SK-N-SH treated with all-trans-retinoic acid at 6 μM for 48 hours (cell line): Measurements from ENCODE around the gene EVC.

Experiments used
- ATAC-seq: fragments of 200-7000 bp; cut with Tn5 transposase; 3 replicates; pipeline ENCODE4 v1.9.1; 2020; ENCODE audit warnings: mild to moderate bottlenecking, moderate library complexity
- ARNTL ChIP-seq: fragments of 450-650 bp; formaldehyde crosslinking; IDR thresholded peaks from 2 replicates; pipeline ENCODE4 v1.5.0; 2020; ENCODE audit warnings: low read depth, mild to moderate bottlenecking, moderate library complexity, borderline replicate concordance
- BACH2 ChIP-seq: fragments of 250-450 bp; sonication (Bioruptor Pico); IDR thresholded peaks from 2 replicates; pipeline ENCODE4 v1.9.0; 2021; ENCODE audit warnings: mild to moderate bottlenecking, borderline replicate concordance
- CREB5 ChIP-seq: fragments of 250-450 bp; sonication (Bioruptor Pico); IDR thresholded peaks from 2 replicates; pipeline ENCODE4 v1.5.1; 2020; ENCODE audit warnings: low read depth, mild to moderate bottlenecking, moderate library complexity
- CSDC2 ChIP-seq: fragments of 250-450 bp; sonication (Bioruptor Pico); IDR thresholded peaks from 2 replicates; pipeline ENCODE4 v1.5.0; 2020; ENCODE audit warnings: mild to moderate bottlenecking, moderate library complexity
- CSRNP3 ChIP-seq: fragments of 250-450 bp; sonication (Bioruptor Pico); IDR thresholded peaks from 2 replicates; pipeline ENCODE4 v1.5.1; 2021; ENCODE audit warnings: mild to moderate bottlenecking, moderate library complexity
- GLIS3 ChIP-seq: fragments of 250-450 bp; sonication (Bioruptor Pico); IDR thresholded peaks from 2 replicates; pipeline ENCODE4 v1.5.0; 2020; ENCODE audit warnings: mild to moderate bottlenecking, moderate library complexity
- ISL1 ChIP-seq: fragments of 250-450 bp; sonication (Bioruptor Pico); IDR thresholded peaks from 2 replicates; pipeline ENCODE4 v2.1.2; 2022; ENCODE audit warnings: mild to moderate bottlenecking, moderate library complexity
- OSR1 ChIP-seq: fragments of 250-450 bp; sonication (Bioruptor Pico); IDR thresholded peaks from 2 replicates; pipeline ENCODE4 v1.8.0; 2022; ENCODE audit warnings: moderate library complexity, mild to moderate bottlenecking, inconsistent platforms
- PATZ1 ChIP-seq: fragments of 250-450 bp; sonication (Bioruptor Pico); IDR thresholded peaks from 2 replicates; pipeline ENCODE4 v1.8.0; 2020; ENCODE audit warnings: mild to moderate bottlenecking, moderate library complexity, borderline replicate concordance
- POU6F1 ChIP-seq: fragments of 250-450 bp; sonication (Bioruptor Pico); IDR thresholded peaks from 2 replicates; pipeline ENCODE4 v1.8.0; 2021; ENCODE audit warnings: low read depth, mild to moderate bottlenecking, moderate library complexity, borderline replicate concordance
- PPARA ChIP-seq: fragments of 250-450 bp; sonication (Bioruptor Pico); IDR thresholded peaks from 2 replicates; pipeline ENCODE4 v1.5.0; 2020; ENCODE audit warnings: mild to moderate bottlenecking, borderline replicate concordance
- RARB ChIP-seq: fragments of 250-450 bp; sonication (Bioruptor Pico); IDR thresholded peaks from 2 replicates; pipeline ENCODE4 v1.8.0; 2021; ENCODE audit warnings: mild to moderate bottlenecking, moderate library complexity
- SNAI2 ChIP-seq: fragments of 250-450 bp; sonication (Bioruptor Pico); IDR thresholded peaks from 2 replicates; pipeline ENCODE4 v1.5.0; 2020; ENCODE audit warnings: mild to moderate bottlenecking, moderate library complexity
- TCF4 ChIP-seq: fragments of 250-450 bp; sonication (Bioruptor Pico); IDR thresholded peaks from 2 replicates; pipeline ENCODE4 v1.8.0; 2021; ENCODE audit warnings: mild to moderate bottlenecking, moderate library complexity, borderline replicate concordance
- TOX ChIP-seq: fragments of 250-450 bp; sonication (Bioruptor Pico); IDR thresholded peaks from 2 replicates; pipeline ENCODE4 v1.8.0; 2021; ENCODE audit warnings: mild to moderate bottlenecking, moderate library complexity, borderline replicate concordance
- TSHZ2 ChIP-seq: fragments of 250-450 bp; sonication (Bioruptor Pico); IDR thresholded peaks from 2 replicates; pipeline ENCODE4 v1.5.0; 2020; ENCODE audit warnings: mild to moderate bottlenecking, moderate library complexity
- ZC3H10 ChIP-seq: fragments of 250-450 bp; sonication (Bioruptor Pico); IDR thresholded peaks from 2 replicates; pipeline ENCODE4 v1.5.1; 2021; ENCODE audit warnings: mild to moderate bottlenecking, moderate library complexity
- ZFP3 ChIP-seq: fragments of 250-450 bp; sonication (Bioruptor Pico); IDR thresholded peaks from 2 replicates; pipeline ENCODE4 v1.5.0; 2020; ENCODE audit warnings: mild to moderate bottlenecking, moderate library complexity
- ZFP30 ChIP-seq: fragments of 450-650 bp; formaldehyde crosslinking; IDR thresholded peaks from 2 replicates; pipeline ENCODE4 v1.5.0; 2022; ENCODE audit warnings: mild to moderate bottlenecking, moderate library complexity
- ZNF565 ChIP-seq: fragments of 450-650 bp; formaldehyde crosslinking; conservative IDR thresholded peaks from 2 replicates; pipeline ENCODE4 v1.5.0; 2020; ENCODE audit warnings: low read depth, mild to moderate bottlenecking, moderate library complexity
- ZNF8 ChIP-seq: fragments of 450-650 bp; formaldehyde crosslinking; IDR thresholded peaks from 2 replicates; pipeline ENCODE4 v1.5.0; 2020; ENCODE audit warnings: mild to moderate bottlenecking, moderate library complexity

The EVC gene

GRCh38 chr4:5752376-5753184 is 41.6 kb downstream of the EVC start:
- ATAC-seq = no peak; the same call in 2 of the 3 replicates
- TF ChIP-seq TOX = no peak
- TF ChIP-seq TSHZ2 (CRISPR knock-in tag) = no peak
- TF ChIP-seq CREB5 (CRISPR knock-in tag) = no peak
- no peak for TF ChIP-seq CSRNP3 (CRISPR knock-in tag)
- TF ChIP-seq PPARA (CRISPR knock-in tag) = no peak
- TF ChIP-seq GLIS3 = no peak
- no peak for TF ChIP-seq BACH2 (CRISPR knock-in tag)
- no peak for TF ChIP-seq POU6F1
- TF ChIP-seq ARNTL (CRISPR knock-in tag) = no peak
- no peak for TF ChIP-seq ZNF8 (CRISPR knock-in tag)
- no peak for TF ChIP-seq ZC3H10 (CRISPR knock-in tag)
- no peak for TF ChIP-seq ISL1
- TF ChIP-seq RARB = no peak
- no peak for TF ChIP-seq OSR1
- TF ChIP-seq SNAI2 (CRISPR knock-in tag) = no peak
- TF ChIP-seq PATZ1 = no peak
- no peak for TF ChIP-seq TCF4
- TF ChIP-seq ZFP3 (CRISPR knock-in tag) = no peak
- TF ChIP-seq ZNF565 (CRISPR knock-in tag) = no peak
- no peak for TF ChIP-seq ZFP30 (CRISPR knock-in tag)

- no peak; the same call in 2 of the 3 replicates for ATAC-seq
These were observed 42.4 kb downstream of the EVC start for GRCh38 chr4:5753366-5753765.

More at GRCh38 chr4:5753366-5753765, 42.4 kb downstream of the EVC start:
- no peak for TF ChIP-seq GLIS3
- no peak for TF ChIP-seq ZC3H10 (CRISPR knock-in tag)
- no peak for TF ChIP-seq ZNF565 (CRISPR knock-in tag)
- no peak for TF ChIP-seq CSDC2 (CRISPR knock-in tag)
- TF ChIP-seq ARNTL (CRISPR knock-in tag) = no peak
